ENCODE measurements around the gene LARP4.

LARP4 gene

GRCh38 chr12:50504798-50505674 is 104.4 kb downstream of the LARP4 start, which contains the start of gene DIP2B:
Gene DIP2B (plus strand): TSS chr12:50504985. CDS start chr12:50505141, 156 bp downstream.
- H2AFZ ChIP-seq (ENCODE audit: low read length): peak within 1 kb of the TSS; percentile 83

GRCh38 chr12:50505675-50506530 is 105.2 kb downstream of the LARP4 start:
- no peak for TF ChIP-seq EZH2 (optimal IDR thresholded peaks at IDR 0.05; ENCODE audit: low read depth, low read length)
- no peak for TF ChIP-seq CTCF (IDR thresholded peaks at IDR 0.05; ENCODE audit: low read length)
- no peak for TF ChIP-seq EZH2phosphoT487 (IDR thresholded peaks at IDR 0.05; ENCODE audit: low read length)
- peak overlapping the region; percentile 89 for H3K9ac ChIP-seq (ENCODE audit: low read length)
- H3K9me3 ChIP-seq (replicated peaks; ENCODE audit: insufficient read depth, low read length): no peaks in the 10 kb centered on the region
- H3K36me3 ChIP-seq (replicated peaks; ENCODE audit: insufficient read depth, low read length): no peaks in the 10 kb centered on the region
- H3K79me2 ChIP-seq (ENCODE audit: low read length): peaks cover 57% of the 10 kb centered on the region
- H4K20me1 ChIP-seq (ENCODE audit: insufficient read depth, low read length): no peaks in the 10 kb centered on the region
- peak overlapping the region; percentile 85 for H3K4me3 ChIP-seq (ENCODE audit: low read length)
- DNase-seq: no peak
- peak overlapping the region; percentile 98 for H3K4me2 ChIP-seq (ENCODE audit: low read depth, low read length)
- H3K9me2 ChIP-seq (replicated peaks; ENCODE audit: insufficient read depth, low read length): no peaks in the 10 kb centered on the region
- H2AFZ ChIP-seq (ENCODE audit: low read length): peak overlapping the region; percentile 83
- no peaks in the 10 kb centered on the region for H3K27me3 ChIP-seq (replicated peaks; ENCODE audit: insufficient read depth, low read length)
- no peak overlapping the region for H3K27ac ChIP-seq (ENCODE audit: low read length)
- no peaks in the 10 kb centered on the region; the same call in 1 of the 2 replicates for H3F3A ChIP-seq (ENCODE audit: insufficient read depth, low read length)
- peaks cover 12% of the 10 kb centered on the region for H3K4me1 ChIP-seq (ENCODE audit: low read length)

More at GRCh38 chr12:50504798-50505674, 104.4 kb downstream of the LARP4 start, which contains the start of gene DIP2B:
- Histone ChIP-seq H3K79me2 (ENCODE audit: low read length) (peaks cover 51% of the 10 kb centered on the region), H3K4me1 (ENCODE audit: low read length) (peaks cover 12% of the 10 kb centered on the region), H3K9ac (ENCODE audit: low read length) (peak within 1 kb of the TSS; percentile 89), H3K27ac (ENCODE audit: low read length) (peak within 1 kb of the TSS; percentile 58; the same call in 1 of the 2 replicates), H3K4me2 (ENCODE audit: low read depth, low read length) (peak within 1 kb of the TSS; percentile 98), H3K9me2 (replicated peaks; ENCODE audit: insufficient read depth, low read length) (no peaks in the 10 kb centered on the region), H4K20me1 (ENCODE audit: insufficient read depth, low read length) (no peaks in the 10 kb centered on the region), H3K27me3 (replicated peaks; ENCODE audit: insufficient read depth, low read length) (no peaks in the 10 kb centered on the region), H3F3A (ENCODE audit: insufficient read depth, low read length) (no peaks in the 10 kb centered on the region; the same call in 1 of the 2 replicates), H3K36me3 (replicated peaks; ENCODE audit: insufficient read depth, low read length) (no peaks in the 10 kb centered on the region), H3K4me3 (ENCODE audit: low read length) (peak within 1 kb of the TSS; percentile 85), H3K9me3 (replicated peaks; ENCODE audit: insufficient read depth, low read length) (no peaks in the 10 kb centered on the region)
- DNase-seq: peak; percentile 93
- TF ChIP-seq CTCF (IDR thresholded peaks at IDR 0.05; ENCODE audit: low read length) (peak; percentile 83), EZH2 (optimal IDR thresholded peaks at IDR 0.05; ENCODE audit: low read depth, low read length) (no peak), EZH2phosphoT487 (IDR thresholded peaks at IDR 0.05; ENCODE audit: low read length) (no peak)

- Histone ChIP-seq H3K4me3 (ENCODE audit: low read length) (no peak overlapping the region), H3K27me3 (replicated peaks; ENCODE audit: insufficient read depth, low read length) (no peaks in the 10 kb centered on the region), H3K4me1 (ENCODE audit: low read length) (peaks cover 12% of the 10 kb centered on the region), H3F3A (ENCODE audit: insufficient read depth, low read length) (no peaks in the 10 kb centered on the region; the same call in 1 of the 2 replicates), H2AFZ (ENCODE audit: low read length) (no peak overlapping the region), H3K9me2 (replicated peaks; ENCODE audit: insufficient read depth, low read length) (no peaks in the 10 kb centered on the region), H3K27ac (ENCODE audit: low read length) (no peak overlapping the region), H3K36me3 (replicated peaks; ENCODE audit: insufficient read depth, low read length) (no peaks in the 10 kb centered on the region), H3K9ac (ENCODE audit: low read length) (no peak overlapping the region), H3K4me2 (ENCODE audit: low read depth, low read length) (0 out of 2 replicates have a peak overlapping the region, but pooled peaks have one; percentile 98), H4K20me1 (ENCODE audit: insufficient read depth, low read length) (no peaks in the 10 kb centered on the region), H3K9me3 (replicated peaks; ENCODE audit: insufficient read depth, low read length) (no peaks in the 10 kb centered on the region), H3K79me2 (ENCODE audit: low read length) (peaks cover 63% of the 10 kb centered on the region)
- no peak for DNase-seq
- no peak for TF ChIP-seq EZH2 (optimal IDR thresholded peaks at IDR 0.05; ENCODE audit: low read depth, low read length)
- TF ChIP-seq CTCF (IDR thresholded peaks at IDR 0.05; ENCODE audit: low read length): no peak
- no peak for TF ChIP-seq EZH2phosphoT487 (IDR thresholded peaks at IDR 0.05; ENCODE audit: low read length)
Measured at GRCh38 chr12:50506753-50507473, 106.2 kb downstream of the LARP4 start.

Data from MM.1S (cell line).